IMR-90 (cell line): Measurements from ENCODE around the gene DAAM1. TPM values are rescaled to one million over a fixed set of nuclear protein-coding genes. Genes with fewer than 3 reads are reported as not detected.

Experiments
- ATAC-seq: fragments of 200-7000 bp; cut with Tn5 transposase; 2 replicates; pipeline ENCODE4 v1.9.1; 2020; ENCODE audit warnings: low read depth, mild to moderate bottlenecking, moderate library complexity
- BruUV-seq: library from RNA; stranded (reverse); fragments of 400-500 nt; replicated peaks from 2 replicates; lab custom pipeline; 2021; lab: Mats Ljungman, UMichigan
- CTCF ChIA-PET: fragments of 300-600 bp; formaldehyde crosslinking; extraction: SDS; loops from one replicate; lab custom pipeline; 2021; ENCODE audit warnings: antibody characterized with exemption; lab: Yijun Ruan, JAX
- POLR2A ChIA-PET: fragments of 300-600 bp; sonication (Branson Sonifier 250); formaldehyde crosslinking; loops from one replicate; lab custom pipeline; 2022; ENCODE audit warnings: antibody characterized with exemption; ENCODE audit not compliant: unreplicated experiment; lab: Charles Lee
- DNase-seq: peaks from one replicate; pipeline ENCODE4 v3.0.0; 2013
- H2AFZ ChIP-seq: replicated peaks from 2 replicates; pipeline ENCODE3; 2013; ENCODE audit warnings: low read length, mild to moderate bottlenecking; ENCODE audit not compliant: poor library complexity
- H2AK5ac ChIP-seq: 2 replicates; pipeline ENCODE4 v1.6.1; 2013; ENCODE audit warnings: low read depth, low read length, inconsistent platforms
- H2AK9ac ChIP-seq: replicated peaks from 2 replicates; pipeline ENCODE3; 2013; ENCODE audit warnings: mild to moderate bottlenecking, low read depth, low read length, moderate library complexity; ENCODE audit not compliant: poor library complexity
- H2BK120ac ChIP-seq: 2 replicates; pipeline ENCODE4 v1.6.1; 2013; ENCODE audit warnings: low read depth, low read length, inconsistent platforms
- H2BK15ac ChIP-seq: 3 replicates; pipeline ENCODE4 v1.6.1; 2013; ENCODE audit warnings: low read depth, low read length, inconsistent platforms
- H2BK20ac ChIP-seq: 2 replicates; pipeline ENCODE4 v1.6.1; 2013; ENCODE audit warnings: low read depth, mild to moderate bottlenecking, inconsistent platforms, low read length, moderate library complexity
- H2BK5ac ChIP-seq: 2 replicates; pipeline ENCODE4 v1.6.1; 2013; ENCODE audit warnings: mild to moderate bottlenecking, low read depth, low read length, inconsistent platforms; ENCODE audit not compliant: poor library complexity, severe bottlenecking
- H3K14ac ChIP-seq: replicated peaks from 2 replicates; pipeline ENCODE4 v1.6.1; 2013; ENCODE audit warnings: low read depth, low read length, inconsistent platforms
- H3K18ac ChIP-seq: 2 replicates; pipeline ENCODE4 v1.6.1; 2013; ENCODE audit warnings: low read depth, low read length, control low read depth
- H3K23ac ChIP-seq: 2 replicates; pipeline ENCODE4 v1.6.1; 2013; ENCODE audit warnings: low read depth, low read length, inconsistent platforms
- H3K27ac ChIP-seq: 2 replicates; pipeline ENCODE4 v1.5.1; 2013; ENCODE audit warnings: mild to moderate bottlenecking, control low read depth, low read length; ENCODE audit not compliant: insufficient read depth
- H3K27me3 ChIP-seq: 2 replicates; pipeline ENCODE4 v1.6.1; 2013; ENCODE audit warnings: low read length; ENCODE audit not compliant: control insufficient read depth, insufficient read depth
- H3K36me3 ChIP-seq: 2 replicates; pipeline ENCODE4 v1.6.1; 2013; ENCODE audit warnings: low read length, mixed read lengths; ENCODE audit not compliant: control insufficient read depth, insufficient read depth
- H3K4ac ChIP-seq: 2 replicates; pipeline ENCODE4 v1.6.1; 2013; ENCODE audit warnings: low read depth, low read length, inconsistent platforms
- H3K4me1 ChIP-seq: 2 replicates; pipeline ENCODE4 v1.6.1; 2013; ENCODE audit warnings: low read length, mixed read lengths; ENCODE audit not compliant: control insufficient read depth, insufficient read depth
- H3K4me2 ChIP-seq: 2 replicates; pipeline ENCODE4 v1.6.1; 2013; ENCODE audit warnings: low read depth, mild to moderate bottlenecking, control low read depth, low read length, moderate library complexity
- H3K4me3 ChIP-seq: 2 replicates; pipeline ENCODE4 v1.5.1; 2013; ENCODE audit warnings: low read depth, mild to moderate bottlenecking, control low read depth, low read length, moderate library complexity; ENCODE audit not compliant: insufficient read depth
- H3K56ac ChIP-seq: 2 replicates; pipeline ENCODE4 v1.6.1; 2013; ENCODE audit warnings: low read length, inconsistent platforms; ENCODE audit not compliant: insufficient read depth; ENCODE audit errors: extremely low read depth
- H3K79me1 ChIP-seq, 2 experiments: 2 replicates each; pipeline ENCODE4 v1.6.1; 2013; ENCODE audit warnings: low read length in 2 of 2, inconsistent platforms in 1 of 2, low read depth in 1 of 2
- H3K9ac ChIP-seq: 2 replicates; pipeline ENCODE4 v1.6.1; 2013; ENCODE audit warnings: low read depth, low read length, control low read depth
- H3K9me1 ChIP-seq: 2 replicates; pipeline ENCODE4 v1.6.1; 2013; ENCODE audit warnings: low read length, inconsistent platforms; ENCODE audit not compliant: insufficient read depth
- H3K9me3 ChIP-seq: 2 replicates; pipeline ENCODE4 v1.6.1; 2013; ENCODE audit warnings: low read length; ENCODE audit not compliant: control insufficient read depth, insufficient read depth
- H4K20me1 ChIP-seq: 2 replicates; pipeline ENCODE4 v1.6.1; 2013; ENCODE audit warnings: low read length, inconsistent platforms; ENCODE audit not compliant: insufficient read depth
- H4K5ac ChIP-seq: 2 replicates; pipeline ENCODE4 v1.6.1; 2013; ENCODE audit warnings: mild to moderate bottlenecking, low read depth, low read length, control low read depth
- H4K8ac ChIP-seq, 2 experiments: 2 replicates each; pipeline ENCODE4 v1.6.1; 2013; ENCODE audit warnings: low read depth in 2 of 2, low read length in 2 of 2, control low read depth in 1 of 2, inconsistent platforms in 1 of 2
- H4K91ac ChIP-seq: 2 replicates; pipeline ENCODE4 v1.6.1; 2013; ENCODE audit warnings: low read depth, low read length, inconsistent platforms; ENCODE audit not compliant: insufficient read depth
- CEBPB ChIP-seq: IDR thresholded peaks from 2 replicates; pipeline ENCODE4 v1.6.1; 2012; ENCODE audit warnings: low read depth, low read length, improper control_type of control experiment
- RFX5 ChIP-seq: IDR thresholded peaks from 2 replicates; pipeline ENCODE4 v1.8.0; 2012; ENCODE audit warnings: low read depth, mild to moderate bottlenecking, low read length, moderate library complexity
- WGBS, 2 experiments: methylation state at CpG; one replicate each; pipeline versions ENCODE4 v1.1.5 to v1.1.7; 2013; ENCODE audit warnings: missing lambda C conversion rate in 2 of 2; ENCODE audit not compliant: insufficient read length in 1 of 2; ENCODE audit errors: extremely low coverage in 2 of 2; 5-methylcytosine and 5-hydroxymethylcytosine counted together
- dilution Hi-C: fragments of 300-500 bp; cut with HindIII; formaldehyde crosslinking; loops from one replicate; pipeline ENCODE4 v1.14.3; 2018; ENCODE audit warnings: low sequenced_read_pairs; ENCODE audit not compliant: unreplicated experiment
- in situ Hi-C: fragments of 300-500 bp; cut with MboI; formaldehyde crosslinking; loops from 3 replicates; pipeline ENCODE4 v1.14.3; 2019; ENCODE audit warnings: low sequenced_read_pairs, inconsistent platforms, mixed read lengths
- intact Hi-C: fragments of 100-400 bp; cut with micrococcal nuclease; formaldehyde crosslinking; loops from 2 replicates; pipeline ENCODE4 v1.10.0; 2022
- polyA plus RNA-seq, 3 experiments: library from polyadenylated mRNA; depleted of rRNA; stranded (reverse); fragments of >200 nt; gene quantifications; 2 replicates each; pipeline ENCODE4 v1.2.3, GENCODE V29; 2012; ENCODE audit warnings: low replicate concordance in 1 of 3
- total RNA-seq: library from RNA; depleted of rRNA; stranded (reverse); fragments of >200 nt; gene quantifications from 2 replicates; pipeline ENCODE4 v1.2.3, GENCODE V29; 2012

DAAM1 gene
- total and polyA plus RNA-seq, 2 of the 4 experiments (the other 2 are of a cell fraction) = 4.8 to 5.4 TPM

DNA sequence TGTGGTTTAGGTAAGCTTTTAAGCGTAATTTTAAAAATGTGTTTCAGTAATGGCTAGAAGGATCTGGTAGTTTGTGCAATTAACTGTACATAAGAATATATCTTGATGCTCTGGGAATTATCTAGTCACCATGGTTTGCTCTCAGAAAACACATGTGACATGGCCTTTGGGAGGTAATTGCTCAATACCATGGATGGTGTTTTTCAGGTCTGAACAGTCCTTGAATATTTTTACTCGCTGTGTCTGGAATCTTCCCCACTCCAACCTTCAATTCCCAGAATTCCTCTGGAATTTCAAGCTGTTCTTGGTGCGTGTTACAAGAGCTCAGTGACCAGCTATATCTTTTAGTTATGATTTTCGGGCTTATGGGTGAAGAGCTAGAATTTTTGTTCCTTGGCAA lies 85.3 kb downstream of the DAAM1 start:
- BruUV-seq = no TSS peak
- 100% methylated on average over 1 of the region's 4 CpGs; no CpG with 5 or more reads in 1 of the 2 experiments for WGBS, 2 experiments
- H2BK5ac ChIP-seq = no peak overlapping the region
- no peak overlapping the region for H3K4me3 ChIP-seq
- H3K14ac ChIP-seq = no peak overlapping the region
- H4K91ac ChIP-seq = 0 out of 2 replicates have a peak overlapping the region, but pooled peaks have one; percentile 22
- H3K4ac ChIP-seq = no peak overlapping the region
- H4K5ac ChIP-seq = no peak overlapping the region
- no peak overlapping the region for H2BK15ac ChIP-seq
- no peaks in the 10 kb centered on the region for H3K27me3 ChIP-seq
- H3K79me1 ChIP-seq = no peaks in the 10 kb centered on the region
- ChIA-PET POLR2A (no interaction called here), CTCF (no interaction called here)
- no peaks in the 10 kb centered on the region for H3K9me3 ChIP-seq
- H2AK5ac ChIP-seq = 0 out of 2 replicates have a peak overlapping the region, but pooled peaks have one; percentile 17
- no peak overlapping the region for H2BK120ac ChIP-seq
- H3K4me2 ChIP-seq = no peak overlapping the region
- no peak overlapping the region for H2AFZ ChIP-seq
- no peak overlapping the region for H3K56ac ChIP-seq
- in situ Hi-C loops = no loop called here
- dilution Hi-C loops = no loop called here
- H2AK9ac ChIP-seq = no peak overlapping the region
- no peak overlapping the region for H3K23ac ChIP-seq
- no peak overlapping the region for H3K9ac ChIP-seq
- ATAC-seq (no peak), DNase-seq (no peak)
- H3K18ac ChIP-seq = no peak overlapping the region
- H3K4me1 ChIP-seq = peaks cover 11% of the 10 kb centered on the region
- H2BK20ac ChIP-seq = no peak overlapping the region
- H3K36me3 ChIP-seq = peaks cover 1% of the 10 kb centered on the region; the same call in 1 of the 2 replicates
- H4K8ac ChIP-seq = no peak overlapping the region
- H3K27ac ChIP-seq = no peak overlapping the region
- no peaks in the 10 kb centered on the region for H4K20me1 ChIP-seq
- peaks cover 8% of the 10 kb centered on the region; the same call in 1 of the 2 replicates for H3K9me1 ChIP-seq
- TF ChIP-seq CEBPB (peak; percentile 38; the same call in 1 of the 2 replicates), RFX5 (no peak)
- intact Hi-C loops = no loop called here
